ENCODE data around the gene VEZF1. TPM values are rescaled to one million over a fixed set of nuclear protein-coding genes. Genes with fewer than 3 reads are reported as not detected.

Gene VEZF1
- total and polyA plus RNA-seq, 2 donors (not counting 3 experiments of a cell fraction or from before 2014, with no cell fraction given), result 27.8 to 59.0 TPM

DNA sequence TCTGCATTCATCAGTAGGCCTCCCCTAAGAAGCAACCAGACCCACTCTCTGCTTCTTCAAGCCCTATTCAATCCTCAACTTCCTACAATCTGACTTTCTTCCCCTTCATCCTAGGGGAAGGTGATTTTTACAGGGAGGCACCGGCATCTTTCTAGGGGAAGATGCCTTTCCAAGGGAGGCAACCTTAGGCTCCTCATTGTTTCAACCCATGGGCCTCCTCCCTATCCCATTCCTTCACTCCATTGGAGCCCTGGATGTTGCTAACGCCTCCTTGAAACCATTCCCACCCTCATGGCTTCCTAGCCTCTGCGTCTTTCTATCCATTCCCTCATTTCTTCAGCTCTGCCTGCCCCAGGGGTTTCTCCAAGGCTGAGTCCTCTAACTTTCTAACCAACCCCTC lies 30.2 kb downstream of the VEZF1 start:
- Histone ChIP-seq H3K27ac (ENCODE audit: insufficient read depth, low read depth, low read length) (no peak overlapping the region), H3K9ac (replicated peaks; ENCODE audit: extremely low read depth, insufficient read depth, low read length) (no peak overlapping the region), H3K9me1 (replicated peaks; ENCODE audit: control insufficient read depth, extremely low read depth, insufficient read depth, low read length) (no peaks in the 10 kb centered on the region), H3K79me2 (ENCODE audit: control insufficient read depth, insufficient read depth, low read length) (no peaks in the 10 kb centered on the region), H2AFZ (ENCODE audit: low read depth, low read length) (no peak overlapping the region), H3K4me3 (replicated peaks in 1 of 3; ENCODE audit: insufficient read depth in 1 of 3, low read depth in 1 of 3, low read length in 3 of 3) (no peak overlapping the region), H3K36me3 (ENCODE audit: control insufficient read depth in 2 of 2, extremely low read depth in 1 of 2, insufficient read depth in 2 of 2, low read length in 2 of 2) (no peaks in the 10 kb centered on the region), H3K27me3 (ENCODE audit: control insufficient read depth in 2 of 2, insufficient read depth in 2 of 2, low read length in 2 of 2) (peaks cover 2 to 7% of the 10 kb centered on the region in 2 experiments), H3K4me1 (ENCODE audit: control insufficient read depth, extremely low read depth, insufficient read depth, low read length) (peaks cover 16% of the 10 kb centered on the region), H4K20me1 (replicated peaks; ENCODE audit: control insufficient read depth, extremely low read depth, insufficient read depth, low read length) (no peaks in the 10 kb centered on the region), H3K9me3 (replicated peaks; ENCODE audit: control insufficient read depth, insufficient read depth, low read length) (no peaks in the 10 kb centered on the region), H3K4me2 (ENCODE audit: insufficient read depth, low read length) (no peak overlapping the region)
- intact Hi-C loops (cut with micrococcal nuclease) (no loop called here), dilution Hi-C loops (cut with MboI; ENCODE audit: extremely low pct_ligation_motif_present, low sequenced_read_pairs) (no loop called here)
- no peak for DNase-seq (ENCODE audit: low read depth, low spot score)
- ChIA-PET POLR2A (no interaction called here), CTCF (no interaction called here)
- TF ChIP-seq FOS (IDR thresholded peaks at IDR 0.05; ENCODE audit: borderline replicate concordance, insufficient read depth, low read length), result no peak
- TF ChIP-seq POLR2AphosphoS5 (IDR thresholded peaks at IDR 0.05; ENCODE audit: insufficient read depth, low read depth, low read length), result no peak
- TF ChIP-seq CTCF (IDR thresholded peaks at IDR 0.05; ENCODE audit: extremely low read depth in 1 of 2, insufficient read depth in 1 of 2, low read depth in 1 of 2, low read length in 2 of 2), result no peak
- TF ChIP-seq MYC (IDR thresholded peaks at IDR 0.05; ENCODE audit: low read depth, low read length), result no peak
- no peak for TF ChIP-seq EZH2 (IDR thresholded peaks at IDR 0.05; ENCODE audit: borderline replicate concordance, low read depth, low read length, severe bottlenecking)
- TF ChIP-seq POLR2A (IDR thresholded peaks at IDR 0.05; ENCODE audit: low read depth, low read length), result no peak
- TF ChIP-seq JUN (IDR thresholded peaks at IDR 0.05; ENCODE audit: borderline replicate concordance, insufficient read depth, insufficient read length, low read depth), result no peak
- TF ChIP-seq GATA2 (IDR thresholded peaks at IDR 0.05; ENCODE audit: insufficient read depth, insufficient read length, low read depth, low read length), result no peak
- TF ChIP-seq, protein P1, sequence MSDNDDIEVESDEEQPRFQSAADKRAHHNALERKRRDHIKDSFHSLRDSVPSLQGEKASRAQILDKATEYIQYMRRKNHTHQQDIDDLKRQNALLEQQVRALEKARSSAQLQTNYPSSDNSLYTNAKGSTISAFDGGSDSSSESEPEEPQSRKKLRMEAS (IDR thresholded peaks at IDR 0.05; ENCODE audit: insufficient read depth, insufficient read length), result no peak
- no peak for FAIRE-seq
- BruUV-seq (replicated peaks), result no TSS peak

Data from endothelial cell of umbilical vein (primary cell).